GM21717 (cell line): Measurements from ENCODE around the gene PRDM16.

ENCODE experiments used
- ATAC-seq: cut with Tn5 transposase; IDR thresholded peaks from one replicate; pipeline ENCODE4 v1.9.1; 2021; ENCODE audit warnings: mild to moderate bottlenecking, moderate library complexity; ENCODE audit not compliant: unreplicated experiment

PRDM16 gene

GRCh38 chr1:3402258-3403010, 333.4 kb downstream of the PRDM16 start:
- ATAC-seq: no peak

DNA sequence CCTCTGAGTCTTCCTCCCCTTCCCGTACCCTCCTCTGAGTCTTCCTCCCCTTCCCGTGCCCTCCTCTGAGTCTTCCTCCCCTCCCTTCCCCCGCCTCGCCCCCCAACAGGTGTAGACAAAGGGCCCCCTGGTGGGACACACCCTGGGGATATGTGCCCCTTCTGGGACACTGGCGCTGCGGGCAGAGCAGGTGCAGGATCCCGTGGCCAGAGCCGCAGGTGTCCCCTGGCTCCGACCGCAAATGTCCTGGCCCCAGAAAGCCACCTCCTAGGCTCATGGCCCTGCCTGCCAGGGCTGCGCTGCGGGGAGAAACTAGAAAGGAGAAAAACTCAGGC, 334.0 kb downstream of the PRDM16 start:
- ATAC-seq: no peak

DNA sequence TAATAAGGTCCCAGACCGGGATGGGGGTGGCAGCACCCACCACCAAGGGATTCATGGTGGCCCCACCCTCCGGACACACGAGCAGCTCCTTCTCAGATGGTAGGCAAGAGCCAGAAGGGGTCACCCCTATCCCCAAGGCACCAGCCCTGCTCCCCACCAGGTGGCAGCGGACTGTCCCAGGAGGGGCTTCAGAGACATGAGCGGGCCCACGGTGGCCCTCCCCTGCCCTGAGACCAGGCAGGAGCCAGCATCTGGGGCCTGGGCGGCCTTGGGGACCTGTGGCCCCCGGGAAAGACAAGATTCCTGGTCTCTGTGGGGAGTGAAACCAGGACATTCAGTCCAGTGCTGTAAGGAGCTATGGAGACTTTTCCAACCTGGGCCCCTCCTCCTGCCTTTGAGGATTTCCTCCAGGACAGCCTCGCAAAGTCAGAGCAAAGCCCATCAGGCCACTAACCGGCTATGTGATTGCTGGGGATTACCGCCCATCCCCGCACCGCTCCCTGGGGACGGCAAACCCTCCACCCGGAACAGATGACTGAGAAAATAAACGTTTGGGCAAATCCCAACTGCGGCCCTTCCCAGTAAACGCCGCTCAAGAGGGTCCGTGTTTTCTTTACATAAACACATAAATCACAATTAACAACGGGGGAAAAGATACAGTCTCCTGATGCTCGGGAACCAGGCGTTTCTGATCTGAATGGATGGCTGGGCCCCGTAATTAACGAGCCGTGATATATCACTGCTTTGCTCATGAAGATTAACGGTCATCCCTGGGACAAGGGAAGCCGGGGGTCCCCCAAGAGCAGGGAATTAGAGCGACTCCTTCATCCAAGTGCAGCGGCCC, 334.6 kb downstream of the PRDM16 start:
- no peak for ATAC-seq

DNA sequence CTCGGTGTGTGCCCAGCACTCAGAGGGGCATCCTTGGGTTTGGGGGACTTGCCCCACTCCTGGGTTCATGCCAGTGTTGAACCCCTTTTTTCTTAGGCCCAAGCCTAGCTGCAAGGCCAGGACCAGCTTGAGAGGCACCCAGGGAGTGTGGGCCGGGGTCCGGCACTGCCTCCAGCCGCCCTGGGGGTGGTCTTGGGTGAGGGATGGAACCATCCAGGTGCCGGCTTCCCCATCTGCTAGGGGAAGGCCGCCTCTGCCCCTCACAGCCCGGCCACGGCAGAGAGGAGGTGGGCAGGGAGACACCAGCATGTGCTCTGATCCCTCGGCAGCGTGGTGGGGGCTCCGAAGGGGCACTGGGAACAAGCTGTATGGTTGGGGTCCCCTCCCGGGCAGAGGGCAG, 335.3 kb downstream of the PRDM16 start:
- no peak for ATAC-seq

- no peak for ATAC-seq
Measured at GRCh38 chr1:3404801-3405200, 335.8 kb downstream of the PRDM16 start.

GRCh38 chr1:3405491-3405890, 336.5 kb downstream of the PRDM16 start:
- ATAC-seq: no peak

DNA sequence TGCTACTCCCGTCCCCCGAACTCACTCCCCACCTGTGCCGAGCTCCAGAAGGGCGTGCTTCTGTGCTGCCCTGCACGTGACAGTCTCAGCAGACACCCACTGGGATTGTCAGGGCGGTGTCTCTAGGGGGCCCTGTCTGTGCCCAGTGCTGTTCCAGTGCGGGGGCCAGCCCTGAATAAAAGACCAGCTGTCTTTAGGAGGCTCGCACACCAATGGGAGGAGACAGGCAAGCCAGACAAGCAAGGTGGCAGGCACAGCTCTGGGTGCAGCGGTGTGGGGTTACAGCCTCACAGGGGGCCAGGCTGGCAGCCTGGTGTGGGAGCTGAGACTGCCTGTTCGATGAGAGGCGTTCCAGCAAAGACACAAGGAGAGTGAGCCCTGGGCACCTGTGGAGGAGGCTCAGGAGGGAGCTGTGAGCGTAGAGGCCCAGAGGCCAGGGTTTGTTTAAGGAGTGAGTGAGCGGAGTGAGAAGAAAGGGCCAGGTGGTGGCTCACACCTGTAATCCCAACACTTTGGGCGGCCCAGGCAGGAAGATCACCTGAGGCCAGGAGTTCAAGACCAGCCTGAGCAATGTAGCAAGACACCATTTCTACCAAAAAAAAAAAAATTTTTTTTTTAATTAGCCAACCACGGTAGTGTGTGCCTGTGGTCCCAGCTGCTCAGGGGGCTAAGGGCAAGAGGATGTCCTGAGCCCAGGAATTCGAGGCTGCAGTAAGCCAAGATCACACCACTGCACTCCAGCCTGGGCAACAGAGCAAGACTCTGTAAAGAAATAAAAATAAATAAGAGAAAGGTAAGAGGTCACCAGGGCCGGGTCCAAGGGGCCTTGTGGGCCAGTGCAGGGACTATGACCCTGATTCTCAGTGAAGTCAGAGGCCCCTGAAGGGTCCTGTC, 337.2 kb downstream of the PRDM16 start:
- no peak for ATAC-seq

- no peak for ATAC-seq
Measured at GRCh38 chr1:3407021-3407420, 338.0 kb downstream of the PRDM16 start.

DNA sequence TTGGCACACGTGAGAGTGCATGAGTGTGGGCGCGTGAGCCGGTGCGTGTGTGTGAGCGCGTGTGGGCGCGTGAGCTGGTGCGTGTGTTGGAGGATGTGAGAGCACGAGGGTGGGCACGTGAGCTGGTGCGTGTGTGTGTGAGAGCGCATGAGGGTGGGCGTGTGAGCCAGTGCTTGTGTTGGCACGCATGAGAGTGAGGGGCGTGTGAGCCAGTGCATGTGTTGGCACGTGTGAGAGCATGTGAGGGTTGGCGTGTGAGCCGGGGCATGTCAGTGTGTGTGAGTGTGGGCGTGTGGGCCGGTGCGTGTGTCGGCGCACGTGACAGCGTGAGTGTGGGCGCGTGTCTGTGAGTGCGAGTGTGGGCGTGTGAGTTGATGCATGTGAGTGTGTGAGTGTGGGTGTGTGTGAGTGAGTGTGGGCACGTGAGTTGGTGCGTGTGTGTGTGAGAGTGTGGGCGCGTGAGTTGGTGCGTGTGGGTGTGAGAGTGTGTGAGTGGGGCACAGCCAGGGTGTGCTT, 339.8 kb downstream of the PRDM16 start:
- no peak for ATAC-seq

- no peak for ATAC-seq
Measured at GRCh38 chr1:3409366-3410141, 340.6 kb downstream of the PRDM16 start.

DNA sequence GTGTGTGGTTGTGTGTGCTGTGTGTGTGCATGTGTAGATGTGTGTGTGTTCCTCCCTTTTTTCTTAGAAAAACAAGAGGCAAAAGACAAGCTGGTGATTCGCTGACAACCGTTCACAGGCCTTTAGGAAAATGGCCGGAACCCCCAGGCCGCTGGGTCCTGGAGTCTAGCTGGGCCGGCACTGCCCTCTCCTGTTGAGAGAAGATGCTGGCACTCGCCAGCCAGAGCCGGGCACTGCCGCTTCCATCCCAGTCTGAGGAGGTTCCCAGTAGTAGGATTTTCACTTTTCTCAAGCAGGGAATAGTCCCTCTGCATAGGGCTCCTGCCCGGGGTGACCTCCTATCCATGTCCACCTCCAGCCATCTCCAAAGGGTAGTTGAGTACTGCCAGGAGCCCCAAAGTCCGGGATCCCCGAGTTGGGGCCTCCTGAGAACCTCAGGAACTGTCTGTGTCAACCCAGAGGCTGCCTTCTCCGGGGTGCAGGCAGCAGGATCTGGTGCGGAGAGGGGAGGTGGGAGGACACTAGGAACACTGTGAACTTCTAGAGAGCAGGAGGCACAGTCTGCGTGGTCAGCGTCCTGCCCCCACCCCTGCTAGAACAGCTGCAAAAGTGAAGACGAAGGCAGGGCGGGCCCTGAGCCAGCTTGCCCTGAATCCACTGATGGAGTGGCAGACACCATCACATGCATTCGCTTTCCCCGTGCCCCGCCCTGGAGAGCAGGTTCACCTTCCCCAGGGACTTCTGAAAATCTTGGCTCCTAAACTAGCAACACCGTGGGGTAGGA, 341.3 kb downstream of the PRDM16 start:
- no peak for ATAC-seq

DNA sequence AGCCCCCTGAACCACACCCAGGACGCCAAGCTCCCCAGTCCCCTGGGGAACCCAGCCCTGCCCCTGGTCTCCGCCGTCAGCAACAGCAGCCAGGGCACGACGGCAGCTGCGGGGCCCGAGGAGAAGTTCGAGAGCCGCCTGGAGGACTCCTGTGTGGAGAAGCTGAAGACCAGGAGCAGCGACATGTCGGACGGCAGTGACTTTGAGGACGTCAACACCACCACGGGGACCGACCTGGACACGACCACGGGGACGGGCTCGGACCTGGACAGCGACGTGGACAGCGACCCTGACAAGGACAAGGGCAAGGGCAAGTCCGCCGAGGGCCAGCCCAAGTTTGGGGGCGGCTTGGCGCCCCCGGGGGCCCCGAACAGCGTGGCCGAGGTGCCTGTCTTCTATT, 342.8 kb downstream of the PRDM16 start:
- no peak for ATAC-seq

GRCh38 chr1:3412376-3412775, 343.4 kb downstream of the PRDM16 start:
- ATAC-seq: no peak

- ATAC-seq: no peak
Measured at GRCh38 chr1:3413975-3414710, 345.1 kb downstream of the PRDM16 start.

- no peak for ATAC-seq
Measured at GRCh38 chr1:3415260-3416090, 346.5 kb downstream of the PRDM16 start.

DNA sequence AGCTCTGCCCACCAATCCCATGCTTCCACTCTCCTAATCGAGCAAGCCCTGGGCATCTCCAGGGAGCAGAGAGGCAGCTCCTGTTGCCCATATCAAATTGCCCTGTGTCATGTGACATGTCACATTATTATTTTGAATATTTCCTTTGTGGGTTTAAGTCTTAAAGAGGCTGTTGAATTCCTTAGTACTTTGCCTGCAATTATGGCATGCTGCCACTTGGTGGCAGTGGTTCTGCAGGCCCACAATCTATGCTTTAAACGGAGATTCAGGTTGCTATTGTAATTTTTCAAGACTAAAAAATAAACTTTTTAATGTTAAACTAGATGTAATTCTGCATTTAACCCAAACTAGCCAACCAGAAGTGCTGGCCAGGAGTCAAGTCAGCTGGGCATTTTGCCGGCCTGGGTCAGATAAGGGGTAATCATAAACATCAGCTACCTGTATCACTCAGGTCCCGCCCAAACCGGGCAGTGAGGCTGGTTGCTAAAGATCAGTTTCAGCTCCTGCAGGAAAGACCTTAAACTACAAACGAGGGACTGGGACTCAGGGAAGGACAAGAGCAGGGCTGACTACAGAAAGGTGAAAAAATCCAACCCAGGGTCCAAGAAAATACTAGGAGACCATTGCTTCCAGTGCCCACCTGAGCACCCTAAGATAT, 348.2 kb downstream of the PRDM16 start:
- no peak for ATAC-seq

DNA sequence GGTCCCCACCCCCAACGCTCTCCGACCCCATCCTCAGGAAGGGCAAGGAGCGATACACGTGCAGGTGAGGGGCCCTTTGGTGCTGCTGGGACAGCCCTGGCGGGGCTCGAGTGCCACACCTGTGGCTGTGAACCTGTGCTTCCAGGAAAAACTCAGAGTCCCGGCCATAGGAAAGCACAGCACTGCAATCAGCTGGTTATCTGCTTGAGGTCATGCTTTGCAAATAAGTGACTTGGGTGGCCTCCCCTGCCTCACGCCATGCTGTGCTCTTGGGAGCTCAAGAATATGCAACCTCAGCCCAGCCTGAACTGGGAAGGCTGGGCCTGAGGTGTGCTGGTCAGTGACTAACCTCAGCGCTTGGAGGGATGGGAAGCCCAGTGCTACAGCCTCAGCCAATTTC, 348.9 kb downstream of the PRDM16 start:
- ATAC-seq: no peak

- ATAC-seq: no peak
Measured at GRCh38 chr1:3418600-3418999, 349.6 kb downstream of the PRDM16 start.
